Stimulated activated CD8-positive, alpha-beta memory T cell treated with anti-CD3 and anti-CD28 coated beads, Interleukin-15, amount 100 ng/mL, for 4 hours (primary cell): ENCODE measurements around the gene SKOR1.

Source experiments
- DNase-seq, 2 donors: peaks; one replicate each; pipeline ENCODE4 v3.0.0-alpha.2; 2020; ENCODE audit warnings: low read depth in 2 of 2

The SKOR1 gene

GRCh38 chr15:67818464-67818863 lies 6.8 kb upstream of the SKOR1 start:
- no peak for DNase-seq

- no peak for DNase-seq
Measured at GRCh38 chr15:67819636-67820035, 5.7 kb upstream of the SKOR1 start.

GRCh38 chr15:67820122-67820991 lies 5.0 kb upstream of the SKOR1 start:
- no peak for DNase-seq

- DNase-seq = no peak
Measured at GRCh38 chr15:67820992-67821783, 4.1 kb upstream of the SKOR1 start.

- no peak for DNase-seq
Measured at GRCh38 chr15:67821784-67822440, 3.4 kb upstream of the SKOR1 start.

DNA sequence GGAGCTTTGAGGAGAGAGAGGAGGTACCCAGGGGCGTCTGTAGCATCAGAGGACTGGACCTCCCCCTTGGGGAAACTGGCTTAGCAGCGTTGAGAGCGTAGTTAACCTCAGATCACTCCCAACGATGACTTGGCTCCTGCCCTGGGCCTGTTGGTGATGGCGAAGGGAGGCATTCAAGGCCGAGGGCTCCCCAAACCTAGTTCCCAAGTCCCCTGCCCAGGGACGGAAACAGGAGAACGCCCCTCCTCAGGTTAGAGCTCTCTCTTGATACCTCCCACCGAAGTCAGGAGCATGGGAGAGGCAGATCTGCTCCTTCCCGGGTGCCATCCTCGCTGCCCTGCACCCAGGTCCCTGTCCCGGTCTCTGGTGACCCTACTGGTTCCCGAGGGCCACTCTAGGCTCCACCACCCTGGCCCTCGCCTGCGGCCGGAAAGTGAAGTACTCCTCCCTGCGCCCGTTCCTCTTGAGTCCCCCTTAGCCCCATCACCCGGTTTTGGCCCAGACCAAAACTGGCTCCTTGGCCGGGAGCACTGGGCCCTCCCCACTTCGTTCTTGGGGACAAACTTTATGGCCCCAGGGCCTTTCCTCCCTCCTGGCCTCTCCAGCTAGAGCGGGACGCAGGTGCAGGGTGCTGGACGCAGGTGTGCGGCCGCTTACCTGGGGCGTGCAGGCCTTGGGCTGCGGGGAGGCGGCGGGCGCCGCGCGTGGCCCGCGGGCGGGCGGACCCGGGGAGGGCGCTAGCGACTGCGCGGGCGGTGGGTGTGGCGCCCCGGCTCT lies 2.6 kb upstream of the SKOR1 start:
- no peak for DNase-seq

DNA sequence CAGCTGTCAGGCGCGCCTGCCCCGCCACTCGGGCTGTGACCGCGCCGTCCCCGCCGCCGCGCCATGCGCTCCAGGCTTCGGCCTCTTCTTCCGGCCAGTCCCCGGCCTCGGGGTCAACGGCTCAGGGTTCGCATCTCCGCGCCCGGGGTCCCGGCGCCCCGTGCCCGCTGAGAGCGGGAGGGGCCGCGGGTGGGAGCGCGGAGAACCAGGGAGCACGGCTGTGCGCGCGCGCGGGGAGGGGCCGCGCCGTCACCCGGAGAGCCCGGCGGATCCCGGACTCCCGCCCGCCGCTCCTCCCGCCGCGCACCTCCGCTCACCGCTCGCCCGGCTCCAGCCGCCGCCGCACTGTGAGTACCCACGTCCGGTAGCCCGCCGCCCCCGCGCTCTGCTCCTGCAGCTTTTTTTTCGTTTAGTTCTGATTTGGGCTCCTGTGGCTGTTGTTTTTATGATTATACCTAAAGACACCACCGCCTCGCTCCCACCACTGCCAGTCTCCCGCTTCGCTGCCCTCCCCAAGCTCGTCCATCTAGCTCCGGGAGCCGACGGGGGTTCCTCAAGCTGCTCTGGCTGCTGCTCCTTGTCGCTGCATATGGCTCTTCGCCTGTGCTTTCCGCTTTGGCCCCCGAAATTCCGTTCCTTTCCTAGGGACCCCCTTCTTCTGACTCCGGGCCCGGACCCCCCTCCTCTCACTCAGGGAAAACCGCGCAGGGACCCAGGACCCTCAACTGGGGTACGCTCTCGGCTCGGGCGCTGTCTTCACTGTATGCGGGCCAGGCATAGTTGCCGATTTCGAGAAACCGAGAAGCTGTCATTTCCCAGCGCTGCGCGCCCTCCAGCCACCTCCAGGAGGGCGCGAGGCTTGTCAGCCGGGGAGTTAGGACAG lies 1.8 kb upstream of the SKOR1 start:
- DNase-seq = no peak

DNA sequence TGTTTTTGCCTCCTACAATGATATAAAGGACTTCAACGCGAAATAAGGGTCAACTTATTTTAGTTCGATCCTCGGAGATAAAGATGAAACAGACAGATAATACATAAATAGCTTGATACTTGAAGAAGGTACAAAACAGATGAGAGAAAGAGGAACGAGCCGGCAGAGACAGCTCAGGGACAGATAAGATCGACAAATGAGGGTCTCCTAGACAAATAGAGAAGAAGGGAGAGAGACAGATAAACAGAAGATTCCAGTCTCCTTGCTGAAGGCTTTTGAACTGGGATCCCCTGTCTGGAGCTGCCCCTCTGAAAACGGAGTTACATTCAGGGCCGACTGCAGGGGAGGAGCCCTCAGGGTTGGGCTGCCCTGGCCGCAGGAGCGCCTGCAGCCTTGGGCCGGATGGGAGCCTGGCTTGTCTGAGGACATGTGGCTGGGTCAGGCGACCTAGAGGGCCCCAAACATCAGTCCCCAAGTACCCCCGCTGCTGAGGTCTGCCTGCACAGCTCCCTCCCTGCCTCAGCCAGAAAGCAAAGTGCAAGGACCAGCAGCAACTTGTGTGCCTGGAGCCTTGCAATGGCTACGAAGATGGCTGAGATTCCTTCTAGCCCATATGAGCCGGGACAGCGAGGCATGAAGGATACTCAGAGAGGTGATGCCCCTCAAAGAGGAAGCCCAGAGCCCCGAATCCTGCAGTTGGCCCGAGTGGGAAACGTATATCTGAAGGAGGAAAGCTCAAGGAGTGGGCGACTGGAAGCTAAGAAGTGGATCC lies 926 bp upstream of the SKOR1 start:
- no peak for DNase-seq

DNA sequence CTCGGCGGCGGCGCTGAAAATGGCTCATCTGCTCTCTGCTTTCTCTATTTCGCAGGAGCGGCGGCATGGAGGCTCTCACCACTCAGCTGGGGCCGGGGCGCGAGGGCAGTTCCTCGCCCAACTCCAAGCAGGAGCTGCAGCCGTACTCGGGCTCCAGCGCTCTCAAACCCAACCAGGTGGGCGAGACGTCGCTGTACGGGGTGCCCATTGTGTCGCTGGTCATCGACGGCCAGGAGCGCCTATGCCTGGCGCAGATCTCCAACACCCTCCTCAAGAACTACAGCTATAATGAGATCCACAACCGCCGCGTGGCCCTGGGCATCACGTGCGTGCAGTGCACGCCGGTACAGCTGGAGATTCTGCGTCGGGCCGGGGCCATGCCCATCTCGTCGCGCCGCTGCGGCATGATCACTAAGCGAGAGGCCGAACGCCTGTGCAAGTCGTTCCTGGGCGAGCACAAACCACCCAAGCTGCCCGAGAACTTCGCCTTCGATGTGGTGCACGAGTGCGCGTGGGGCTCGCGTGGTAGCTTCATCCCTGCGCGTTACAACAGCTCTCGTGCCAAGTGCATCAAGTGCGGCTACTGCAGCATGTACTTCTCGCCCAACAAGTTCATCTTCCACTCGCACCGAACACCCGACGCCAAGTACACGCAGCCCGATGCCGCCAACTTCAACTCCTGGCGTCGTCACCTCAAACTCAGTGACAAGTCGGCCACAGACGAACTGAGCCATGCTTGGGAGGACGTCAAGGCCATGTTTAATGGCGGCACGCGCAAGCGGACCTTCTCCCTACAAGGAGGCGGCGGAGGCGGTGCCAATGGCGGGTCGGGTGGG lies 790 bp downstream of the SKOR1 start:
- DNase-seq = no peak

GRCh38 chr15:67826717-67827561 lies 1.6 kb downstream of the SKOR1 start:
- no peak for DNase-seq

GRCh38 chr15:67827562-67828277 lies 2.4 kb downstream of the SKOR1 start:
- no peak for DNase-seq

GRCh38 chr15:67828278-67828968 lies 3.1 kb downstream of the SKOR1 start:
- no peak for DNase-seq

GRCh38 chr15:67828969-67829646 lies 3.8 kb downstream of the SKOR1 start:
- no peak for DNase-seq

GRCh38 chr15:67829647-67830504 lies 4.6 kb downstream of the SKOR1 start:
- no peak for DNase-seq

DNA sequence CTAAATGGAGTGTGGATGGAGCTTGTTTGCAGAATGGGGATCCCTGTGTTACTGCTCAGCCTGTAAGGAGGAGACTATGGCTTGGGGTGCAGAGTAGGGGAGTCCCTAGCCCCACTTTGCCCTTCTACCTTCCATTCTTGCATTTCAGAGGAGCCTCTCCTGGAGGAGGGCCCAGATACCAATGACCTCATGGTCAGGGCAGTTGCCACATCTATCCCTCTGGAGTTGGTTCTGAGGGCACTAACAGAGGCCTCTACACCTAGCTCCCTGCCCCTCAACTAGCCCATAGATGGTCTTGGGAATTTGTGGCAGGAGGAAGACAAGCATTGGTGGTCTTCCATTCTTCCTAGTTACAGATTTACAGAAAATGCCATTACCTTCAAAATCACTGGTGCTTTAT lies 6.1 kb downstream of the SKOR1 start:
- no peak for DNase-seq
